ENCODE data around the gene F12.

Gene F12

GRCh38 chr5:177450667-177451424 is 41.5 kb upstream of the F12 start:
- Mint-ChIP-seq H3K36me3 (ENCODE audit: low read depth) (peaks cover 5% of the 10 kb centered on the region), H3K9me3 (no peaks in the 10 kb centered on the region), H3K27me3 (ENCODE audit: low read depth, poor library complexity) (peaks cover 13% of the 10 kb centered on the region), H3K4me1 (peaks cover 37% of the 10 kb centered on the region), H3K4me3 (no peak overlapping the region), H3K27ac (no peak overlapping the region)
- no peak for TF ChIP-seq CTCF (IDR thresholded peaks at IDR 0.05)
- DNase-seq, result no peak

- Mint-ChIP-seq H3K9me3 (no peaks in the 10 kb centered on the region), H3K4me3 (peak overlapping the region; percentile 66), H3K27me3 (ENCODE audit: low read depth, poor library complexity) (peaks cover 13% of the 10 kb centered on the region), H3K36me3 (ENCODE audit: low read depth) (peaks cover 5% of the 10 kb centered on the region), H3K27ac (no peak overlapping the region), H3K4me1 (peaks cover 52% of the 10 kb centered on the region)
- no peak for DNase-seq
- TF ChIP-seq CTCF (IDR thresholded peaks at IDR 0.05), result no peak
These were observed 40.0 kb upstream of the F12 start for GRCh38 chr5:177449140-177450061.

GRCh38 chr5:177448244-177448950 is 39.0 kb upstream of the F12 start:
- no peak for TF ChIP-seq CTCF (IDR thresholded peaks at IDR 0.05)
- no peaks in the 10 kb centered on the region for H3K9me3 Mint-ChIP-seq
- peaks cover 9% of the 10 kb centered on the region for H3K27me3 Mint-ChIP-seq (ENCODE audit: low read depth, poor library complexity)
- peaks cover 54% of the 10 kb centered on the region for H3K4me1 Mint-ChIP-seq
- H3K4me3 Mint-ChIP-seq, result peak overlapping the region; percentile 66
- peaks cover 5% of the 10 kb centered on the region for H3K36me3 Mint-ChIP-seq (ENCODE audit: low read depth)
- peak overlapping the region; percentile 93 for H3K27ac Mint-ChIP-seq
- no peak for DNase-seq

- H3K36me3 Mint-ChIP-seq (ENCODE audit: low read depth), result peaks cover 5% of the 10 kb centered on the region
- peaks cover 9% of the 10 kb centered on the region for H3K27me3 Mint-ChIP-seq (ENCODE audit: low read depth, poor library complexity)
- H3K9me3 Mint-ChIP-seq, result no peaks in the 10 kb centered on the region
- H3K4me1 Mint-ChIP-seq, result peaks cover 49% of the 10 kb centered on the region
- peak overlapping the region; percentile 66 for H3K4me3 Mint-ChIP-seq
- peak; percentile 50 for DNase-seq
- no peak for TF ChIP-seq CTCF (IDR thresholded peaks at IDR 0.05)
- H3K27ac Mint-ChIP-seq, result no peak overlapping the region
These were observed 38.4 kb upstream of the F12 start for GRCh38 chr5:177447611-177448243.

GRCh38 chr5:177447066-177447610 is 37.8 kb upstream of the F12 start:
- peaks cover 4% of the 10 kb centered on the region for H3K36me3 Mint-ChIP-seq (ENCODE audit: low read depth)
- DNase-seq, result peak; percentile 82
- no peak overlapping the region for H3K27ac Mint-ChIP-seq
- H3K4me3 Mint-ChIP-seq, result peak overlapping the region; percentile 66
- no peak for TF ChIP-seq CTCF (IDR thresholded peaks at IDR 0.05)
- no peaks in the 10 kb centered on the region for H3K9me3 Mint-ChIP-seq
- H3K4me1 Mint-ChIP-seq, result peaks cover 47% of the 10 kb centered on the region
- peaks cover 6% of the 10 kb centered on the region for H3K27me3 Mint-ChIP-seq (ENCODE audit: low read depth, poor library complexity)

Measured in nephron progenitor cell (in vitro differentiated cells).